ENCODE results near the gene GPSM3. TPM values are rescaled to one million over a fixed set of nuclear protein-coding genes. Genes with fewer than 3 reads are reported as not detected.

GPSM3 gene, protein sequence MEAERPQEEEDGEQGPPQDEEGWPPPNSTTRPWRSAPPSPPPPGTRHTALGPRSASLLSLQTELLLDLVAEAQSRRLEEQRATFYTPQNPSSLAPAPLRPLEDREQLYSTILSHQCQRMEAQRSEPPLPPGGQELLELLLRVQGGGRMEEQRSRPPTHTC
- 1 to 10 TPM; 4.6 to 9.3 TPM for total RNA-seq
- polyA plus RNA-seq (ENCODE audit: insufficient read length in 2 of 2): 1 to 10 TPM; 9.6 to 9.9 TPM
- long read RNA-seq, donor 1, partial matches to known transcripts: 0 of 5 reads
- long read RNA-seq, donor 1, other reads (novel, unspliced or antisense): 0 of 5 reads
- long read RNA-seq, donor 2, partial matches to known transcripts: 0 of 1 reads
- long read RNA-seq, donor 2, other reads (novel, unspliced or antisense): 0 of 1 reads
- long read RNA-seq, donor 3, transcript GPSM3-206 (4 exons, 1,476 nt): major isoform, 5 of 5 reads
- long read RNA-seq, donor 3, partial matches to known transcripts: 0 of 5 reads
- long read RNA-seq, donor 3, other reads (novel, unspliced or antisense): 0 of 5 reads
- long read RNA-seq, donor 4, transcript GPSM3-206 (4 exons, 1,476 nt): major isoform, 9 of 17 reads
- long read RNA-seq, donor 4, partial matches to known transcripts: 8 of 17 reads
- long read RNA-seq, donor 4, other reads (novel, unspliced or antisense): 0 of 17 reads

DNA sequence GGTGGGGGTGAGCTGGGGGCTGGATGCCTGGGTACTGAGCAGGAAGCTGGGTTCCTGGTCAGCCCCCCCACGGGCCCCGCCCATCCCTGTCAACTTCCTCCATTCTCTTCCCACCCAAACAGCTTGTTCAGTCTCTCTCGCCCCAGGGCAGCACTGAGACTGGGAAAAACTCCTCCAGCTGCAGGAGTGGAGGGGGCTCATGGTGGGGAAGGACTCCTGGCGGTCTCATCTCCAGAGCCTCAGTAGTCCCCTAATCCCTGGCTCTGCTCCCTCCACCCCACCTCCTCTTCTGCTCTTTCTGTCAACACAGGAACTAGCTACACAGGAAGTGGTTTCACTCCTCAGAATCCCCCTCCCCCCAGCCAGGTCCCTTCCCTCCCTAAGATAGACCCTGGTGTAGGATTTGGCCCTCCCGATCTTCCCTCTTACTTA is at the start of gene GPSM3:
Gene GPSM3 (minus strand): TSS at position 36 of the 432 bp plus-strand sequence. CDS start 130 bp downstream, outside the sequence.
- H3K27me3 ChIP-seq (ENCODE audit: control insufficient read depth, insufficient read depth, low read length): no peaks in the 10 kb centered on the region
- H3K4me3 ChIP-seq (ENCODE audit: low read depth, low read length): no peak within 1 kb of the TSS
- no peak for DNase-seq (ENCODE audit: low read depth in 4 of 6, low spot score in 6 of 6)
- H3K36me3 ChIP-seq (ENCODE audit: control insufficient read depth, insufficient read depth, low read length): peaks cover 11% of the 10 kb centered on the region
- peak within 1 kb of the TSS; percentile 52 for H3K27ac ChIP-seq (ENCODE audit: low read depth, low read length)
- no peaks in the 10 kb centered on the region for H3K9me3 ChIP-seq (ENCODE audit: control insufficient read depth, insufficient read depth, low read length)
- peaks cover 71% of the 10 kb centered on the region for H3K4me1 ChIP-seq (ENCODE audit: control insufficient read depth, insufficient read depth, low read length)
- WGBS (ENCODE audit: insufficient coverage): 83% methylated on average over 1 of the region's 5 CpGs

- DNase-seq (ENCODE audit: low read depth in 4 of 6, low spot score in 6 of 6): no peak
These were observed 48.2 kb upstream of the GPSM3 start for GRCh38 chr6:32240686-32241085.

DNA sequence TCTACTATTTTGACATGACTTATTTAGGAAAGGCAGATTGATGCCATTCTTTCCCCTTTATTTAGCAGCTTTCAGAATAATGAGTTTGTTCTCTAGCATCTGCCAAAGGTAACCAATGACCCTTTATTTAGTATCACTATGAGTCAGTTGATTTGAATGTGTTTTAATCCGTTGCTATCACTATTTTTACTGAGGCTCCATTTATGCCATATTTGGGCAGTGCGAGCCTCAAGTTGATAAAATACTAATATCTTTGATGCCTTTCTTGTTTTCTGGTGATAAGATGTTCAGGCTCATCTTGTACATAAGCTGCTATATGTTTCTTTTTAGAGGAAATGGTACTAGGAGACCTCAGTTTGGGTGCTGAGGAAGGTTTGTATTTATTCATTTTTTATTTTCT is 47.0 kb upstream of the GPSM3 start:
- Histone ChIP-seq H3K4me1 (ENCODE audit: control insufficient read depth, insufficient read depth, low read length) (peaks cover 3% of the 10 kb centered on the region), H3K27ac (ENCODE audit: low read depth, low read length) (no peak overlapping the region), H3K36me3 (ENCODE audit: control insufficient read depth, insufficient read depth, low read length) (no peaks in the 10 kb centered on the region), H3K4me3 (ENCODE audit: low read depth, low read length) (no peak overlapping the region), H3K27me3 (ENCODE audit: control insufficient read depth, insufficient read depth, low read length) (no peaks in the 10 kb centered on the region), H3K9me3 (ENCODE audit: control insufficient read depth, insufficient read depth, low read length) (no peaks in the 10 kb centered on the region)
- no peak for DNase-seq (ENCODE audit: low read depth in 4 of 6, low spot score in 6 of 6)
- no CpG with 5 or more reads among the region's 2 CpGs for WGBS (ENCODE audit: insufficient coverage)

More at GRCh38 chr6:32240686-32241085, 48.2 kb upstream of the GPSM3 start:
- Histone ChIP-seq H3K9me3 (ENCODE audit: control insufficient read depth, insufficient read depth, low read length) (no peaks in the 10 kb centered on the region), H3K36me3 (ENCODE audit: control insufficient read depth, insufficient read depth, low read length) (no peaks in the 10 kb centered on the region), H3K4me3 (ENCODE audit: low read depth, low read length) (no peak overlapping the region), H3K27me3 (ENCODE audit: control insufficient read depth, insufficient read depth, low read length) (no peaks in the 10 kb centered on the region), H3K4me1 (ENCODE audit: control insufficient read depth, insufficient read depth, low read length) (peaks cover 11% of the 10 kb centered on the region), H3K27ac (ENCODE audit: low read depth, low read length) (no peak overlapping the region)
- 92% methylated on average over 1 of the region's 1 CpG for WGBS (ENCODE audit: insufficient coverage)

DNA sequence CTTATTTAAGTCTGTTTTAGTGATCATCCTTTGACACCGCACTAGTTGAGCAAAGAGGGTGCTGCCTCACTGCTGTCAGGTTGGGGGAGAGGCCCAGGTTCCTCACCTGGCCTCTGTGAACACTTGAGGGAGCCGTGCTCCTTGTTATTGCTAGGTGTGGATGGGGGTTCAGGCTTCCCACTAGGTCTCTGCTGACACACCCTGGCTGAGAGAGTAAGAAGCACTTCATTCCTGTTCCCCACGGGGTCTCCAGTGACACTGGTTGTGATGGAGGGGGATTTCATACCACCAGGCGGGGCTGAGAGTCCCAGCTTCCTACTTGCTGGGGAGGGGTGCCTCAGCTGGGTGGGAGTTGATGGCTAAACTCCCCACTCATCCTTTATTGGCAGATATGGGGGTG is 42.5 kb upstream of the GPSM3 start:
- H3K27me3 ChIP-seq (ENCODE audit: control insufficient read depth, insufficient read depth, low read length): no peaks in the 10 kb centered on the region
- WGBS (ENCODE audit: insufficient coverage): 80% methylated on average over 3 of the region's 4 CpGs
- H3K9me3 ChIP-seq (ENCODE audit: control insufficient read depth, insufficient read depth, low read length): no peaks in the 10 kb centered on the region
- H3K36me3 ChIP-seq (ENCODE audit: control insufficient read depth, insufficient read depth, low read length): no peaks in the 10 kb centered on the region
- DNase-seq (ENCODE audit: low read depth in 4 of 6, low spot score in 6 of 6): no peak
- no peaks in the 10 kb centered on the region for H3K4me1 ChIP-seq (ENCODE audit: control insufficient read depth, insufficient read depth, low read length)
- H3K27ac ChIP-seq (ENCODE audit: low read depth, low read length): no peak overlapping the region
- no peak overlapping the region for H3K4me3 ChIP-seq (ENCODE audit: low read depth, low read length)

DNA sequence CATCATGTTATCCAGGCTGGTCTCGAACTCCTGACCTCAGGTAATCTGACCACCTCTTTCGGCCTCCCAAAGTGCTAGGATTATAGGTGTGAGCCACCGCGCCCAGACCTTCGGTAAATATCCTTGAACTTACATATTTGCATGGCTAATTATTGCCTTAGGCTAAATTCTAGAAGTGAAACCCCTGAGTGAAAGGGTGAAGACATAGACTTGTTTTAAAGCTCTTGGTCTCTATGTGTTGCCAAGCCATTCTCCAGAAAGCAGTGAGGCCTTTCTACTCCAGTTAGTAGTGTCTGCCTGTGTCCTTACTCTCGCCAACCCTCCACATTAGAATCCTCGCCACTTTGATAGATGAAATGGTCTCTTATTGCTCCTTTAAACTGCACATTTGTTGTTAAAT is 34.0 kb upstream of the GPSM3 start:
- Histone ChIP-seq H3K9me3 (ENCODE audit: control insufficient read depth, insufficient read depth, low read length) (no peaks in the 10 kb centered on the region), H3K27me3 (ENCODE audit: control insufficient read depth, insufficient read depth, low read length) (no peaks in the 10 kb centered on the region), H3K4me3 (ENCODE audit: low read depth, low read length) (no peak overlapping the region), H3K4me1 (ENCODE audit: control insufficient read depth, insufficient read depth, low read length) (no peaks in the 10 kb centered on the region), H3K27ac (ENCODE audit: low read depth, low read length) (no peak overlapping the region), H3K36me3 (ENCODE audit: control insufficient read depth, insufficient read depth, low read length) (no peaks in the 10 kb centered on the region)
- WGBS (ENCODE audit: insufficient coverage): 95% methylated on average over 5 of the region's 7 CpGs
- no peak for DNase-seq (ENCODE audit: low read depth in 4 of 6, low spot score in 6 of 6)

- Histone ChIP-seq H3K27ac (ENCODE audit: low read depth, low read length) (no peak overlapping the region), H3K4me3 (ENCODE audit: low read depth, low read length) (no peak overlapping the region), H3K27me3 (ENCODE audit: control insufficient read depth, insufficient read depth, low read length) (no peaks in the 10 kb centered on the region), H3K9me3 (ENCODE audit: control insufficient read depth, insufficient read depth, low read length) (no peaks in the 10 kb centered on the region), H3K4me1 (ENCODE audit: control insufficient read depth, insufficient read depth, low read length) (no peaks in the 10 kb centered on the region), H3K36me3 (ENCODE audit: control insufficient read depth, insufficient read depth, low read length) (no peaks in the 10 kb centered on the region)
- no peak for DNase-seq (ENCODE audit: low read depth in 4 of 6, low spot score in 6 of 6)
- WGBS (ENCODE audit: insufficient coverage): 91% methylated on average over 1 of the region's 2 CpGs
These were observed 32.3 kb upstream of the GPSM3 start for GRCh38 chr6:32224696-32225095.

- Histone ChIP-seq H3K4me1 (ENCODE audit: control insufficient read depth, insufficient read depth, low read length) (no peaks in the 10 kb centered on the region), H3K4me3 (ENCODE audit: low read depth, low read length) (no peak within 1 kb of the TSS), H3K27ac (ENCODE audit: low read depth, low read length) (no peak within 1 kb of the TSS), H3K9me3 (ENCODE audit: control insufficient read depth, insufficient read depth, low read length) (no peaks in the 10 kb centered on the region), H3K36me3 (ENCODE audit: control insufficient read depth, insufficient read depth, low read length) (no peaks in the 10 kb centered on the region), H3K27me3 (ENCODE audit: control insufficient read depth, insufficient read depth, low read length) (no peaks in the 10 kb centered on the region)
- WGBS (ENCODE audit: insufficient coverage): 68% methylated on average over 13 of the region's 20 CpGs
- no peak for DNase-seq (ENCODE audit: low read depth in 4 of 6, low spot score in 6 of 6)
These were observed 31.1 kb upstream of the GPSM3 start, which contains the start of gene NOTCH4 for GRCh38 chr6:32223258-32224235. Gene NOTCH4 (minus strand): TSS chr6:32224067. CDS start chr6:32223928, 139 bp downstream.

- WGBS (ENCODE audit: insufficient coverage): 95% methylated on average over 8 of the region's 8 CpGs
- H3K36me3 ChIP-seq (ENCODE audit: control insufficient read depth, insufficient read depth, low read length): no peaks in the 10 kb centered on the region
- no peak overlapping the region for H3K27ac ChIP-seq (ENCODE audit: low read depth, low read length)
- no peak for DNase-seq (ENCODE audit: low read depth in 4 of 6, low spot score in 6 of 6)
- no peaks in the 10 kb centered on the region for H3K9me3 ChIP-seq (ENCODE audit: control insufficient read depth, insufficient read depth, low read length)
- H3K27me3 ChIP-seq (ENCODE audit: control insufficient read depth, insufficient read depth, low read length): no peaks in the 10 kb centered on the region
- no peaks in the 10 kb centered on the region for H3K4me1 ChIP-seq (ENCODE audit: control insufficient read depth, insufficient read depth, low read length)
- H3K4me3 ChIP-seq (ENCODE audit: low read depth, low read length): no peak overlapping the region
These were observed 30.1 kb upstream of the GPSM3 start for GRCh38 chr6:32222333-32223230.
